Measurements from ENCODE around the gene RECK.

RECK gene

GRCh38 chr9:36163049-36163785 is 126.5 kb downstream of the RECK start:
- no peak for DNase-seq

DNA sequence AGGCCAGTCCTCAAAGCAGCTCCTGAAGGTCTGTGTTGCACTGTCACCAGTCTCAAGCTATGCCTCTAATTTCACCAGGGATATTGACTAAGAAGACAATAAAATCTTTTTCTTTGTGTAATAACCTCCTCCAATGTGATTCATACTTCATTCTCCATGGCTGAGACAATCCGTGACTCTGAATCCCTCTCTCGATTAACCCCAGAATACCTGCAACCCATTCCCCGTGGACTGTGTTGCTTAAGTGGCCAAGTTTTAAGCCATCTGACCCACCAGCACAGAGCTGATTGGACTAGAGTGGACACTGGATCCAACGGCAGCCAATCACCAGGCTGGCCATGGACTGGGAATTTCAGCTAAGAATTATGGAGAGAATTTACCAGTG is 127.1 kb downstream of the RECK start:
- DNase-seq: no peak

DNA sequence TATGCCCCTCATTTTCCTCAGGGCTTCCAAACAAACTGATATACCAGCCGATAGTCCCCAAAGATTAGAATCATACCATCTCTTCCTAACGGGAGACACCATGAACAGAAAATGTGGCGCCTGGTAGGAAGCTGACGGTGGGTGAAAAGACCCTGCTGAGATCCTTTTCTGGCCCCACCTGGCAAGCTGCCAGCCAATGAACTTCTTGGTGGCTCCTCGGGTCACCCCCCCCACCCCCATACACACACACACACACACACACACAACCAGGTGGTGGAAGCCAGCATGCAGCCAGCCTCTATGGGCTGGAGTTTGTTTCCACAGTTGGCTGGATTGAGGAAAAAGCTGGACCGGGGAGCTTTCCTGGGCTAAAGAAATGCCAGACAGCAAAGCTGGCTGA is 127.7 kb downstream of the RECK start:
- no peak for DNase-seq

DNA sequence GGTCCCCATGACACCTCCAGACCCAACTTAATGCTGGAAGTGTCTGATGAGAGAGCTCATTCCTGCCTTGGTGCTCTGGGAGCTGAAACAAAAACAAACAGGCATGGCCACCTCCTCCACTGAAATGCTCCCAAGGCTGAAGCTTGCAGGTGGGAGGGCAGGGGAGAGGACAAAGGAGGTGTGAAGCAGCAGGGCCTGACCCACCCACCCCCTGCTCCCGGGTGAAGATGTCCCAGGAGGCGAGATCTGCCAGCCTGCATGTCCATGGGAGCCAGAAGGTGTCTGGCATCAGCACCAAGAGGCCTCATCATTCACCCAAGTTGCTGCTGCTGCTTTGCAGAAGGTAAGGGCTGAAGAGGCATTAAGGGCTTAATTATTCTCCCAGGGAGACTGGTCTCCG is 128.3 kb downstream of the RECK start:
- DNase-seq: no peak

DNA sequence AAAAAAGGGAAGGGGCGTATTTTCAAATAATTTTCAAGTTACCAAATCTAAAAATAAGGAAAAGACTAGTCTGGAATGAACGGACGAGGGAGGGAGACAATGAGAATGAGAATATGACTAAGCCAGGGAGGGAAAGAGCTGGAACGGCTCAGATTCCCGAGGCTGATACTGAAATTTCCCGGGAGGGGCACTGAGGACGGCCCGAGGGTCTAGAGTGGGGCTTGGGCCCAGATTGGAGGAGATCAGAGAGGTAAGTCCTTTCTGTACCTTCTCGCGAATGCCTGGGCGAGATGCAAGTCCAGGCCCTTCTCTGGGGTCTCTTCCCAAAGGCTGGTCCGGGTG is 129.1 kb downstream of the RECK start:
- DNase-seq: no peak

GRCh38 chr9:36166168-36166927 is 129.6 kb downstream of the RECK start:
- peak; percentile 82 for DNase-seq

GRCh38 chr9:36169166-36169565 is 132.5 kb downstream of the RECK start, which contains the start of gene CCIN:
Gene CCIN (plus strand): TSS chr9:36169388. CDS start chr9:36169503, 115 bp downstream.
- no peak for DNase-seq

GRCh38 chr9:36169708-36170107 is 133.0 kb downstream of the RECK start:
- DNase-seq: no peak

- no peak for DNase-seq
Measured at GRCh38 chr9:36170531-36170930, 133.8 kb downstream of the RECK start.

DNA sequence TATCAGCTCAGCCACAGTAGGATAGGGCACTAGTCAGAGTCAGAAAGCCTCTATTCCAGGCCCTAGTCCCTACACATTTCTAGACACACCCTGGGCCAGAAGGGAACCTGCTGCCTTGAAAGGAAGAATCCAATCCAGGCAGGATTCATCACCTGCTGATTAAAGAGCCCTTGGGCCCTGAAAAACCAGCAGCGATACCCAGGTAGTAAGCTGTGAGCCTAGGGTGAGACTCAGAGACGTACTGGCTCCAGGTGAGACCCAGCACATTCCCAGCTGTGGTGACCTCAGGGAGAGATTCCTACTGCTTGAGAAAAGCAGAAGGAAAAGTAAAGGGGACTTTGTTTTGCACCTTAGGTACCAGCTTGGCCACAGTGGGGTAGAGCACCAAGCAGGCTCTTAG is 137.1 kb downstream of the RECK start:
- no peak for DNase-seq
